ENCODE measurements around the gene STK38L.

STK38L gene

GRCh38 chr12:27359578-27360340 lies 115.7 kb downstream of the STK38L start:
- DNase-seq = no peak

GRCh38 chr12:27361372-27361771 lies 117.3 kb downstream of the STK38L start:
- DNase-seq = no peak

GRCh38 chr12:27366621-27367020 lies 122.5 kb downstream of the STK38L start:
- no peak for DNase-seq

GRCh38 chr12:27367078-27367477 lies 123.0 kb downstream of the STK38L start:
- DNase-seq = no peak
